ENCODE results near the gene TMEM59L.

- TF ChIP-seq USF2 (IDR thresholded peaks at IDR 0.05; ENCODE audit: low read depth, low read length) (no peak), CTCF (conservative IDR thresholded peaks at IDR 0.05; ENCODE audit: low read depth, low read length) (no peak), RCOR1 (IDR thresholded peaks at IDR 0.05; ENCODE audit: insufficient replicate concordance, low read length) (no peak), BHLHE40 (IDR thresholded peaks at IDR 0.05; ENCODE audit: low read depth, low read length) (no peak), MXI1 (IDR thresholded peaks at IDR 0.05; ENCODE audit: borderline replicate concordance, low read depth, low read length) (no peak), MAZ (IDR thresholded peaks at IDR 0.05; ENCODE audit: borderline replicate concordance, low read depth, low read length) (no peak)
These were observed 7.6 kb downstream of the TMEM59L start for GRCh38 chr19:18620311-18620710.

All from IMR-90 (cell line).